GM21723 (cell line): ENCODE data around the gene ELOVL2.
A peak's percentile ranks its signal among the peaks of the same experiment; 100 is the strongest.
"Not testable (repeated sequence)": the region's sequence is repeated elsewhere in the genome, so short reads cannot be mapped to it uniquely, and the experiment has no call there.

ENCODE experiments used
- ATAC-seq: cut with Tn5 transposase; IDR thresholded peaks from one replicate; pipeline ENCODE4 v1.9.1; 2021; ENCODE audit warnings: mild to moderate bottlenecking, moderate library complexity; ENCODE audit not compliant: unreplicated experiment

Gene ELOVL2

GRCh38 chr6:10993896-10994295 lies 50.2 kb downstream of the ELOVL2 start:
- no peak for ATAC-seq

- no peak for ATAC-seq
Observed at GRCh38 chr6:10991115-10991514, 53.0 kb downstream of the ELOVL2 start.

GRCh38 chr6:10989587-10989986 lies 54.5 kb downstream of the ELOVL2 start:
- no peak for ATAC-seq

- not testable (repeated sequence) for ATAC-seq
Observed at GRCh38 chr6:10984959-10985358, 59.1 kb downstream of the ELOVL2 start.

- no peak for ATAC-seq
Observed at GRCh38 chr6:10981409-10981808, 62.7 kb downstream of the ELOVL2 start.

- no peak for ATAC-seq
Observed at GRCh38 chr6:10979603-10980002, 64.5 kb downstream of the ELOVL2 start.

GRCh38 chr6:10977231-10977968 lies 66.7 kb downstream of the ELOVL2 start:
- no peak for ATAC-seq

GRCh38 chr6:10976571-10976970 lies 67.5 kb downstream of the ELOVL2 start:
- ATAC-seq = no peak

GRCh38 chr6:10972196-10972595 lies 71.9 kb downstream of the ELOVL2 start:
- no peak for ATAC-seq

GRCh38 chr6:10970731-10971130 lies 73.4 kb downstream of the ELOVL2 start:
- no peak for ATAC-seq

GRCh38 chr6:10968776-10969175 lies 75.3 kb downstream of the ELOVL2 start:
- no peak for ATAC-seq

- ATAC-seq = peak; percentile 88
Observed at GRCh38 chr6:10964684-10965083, 79.4 kb downstream of the ELOVL2 start.

- no peak for ATAC-seq
Observed at GRCh38 chr6:10963113-10963512, 81.0 kb downstream of the ELOVL2 start.

GRCh38 chr6:10962673-10963072 lies 81.4 kb downstream of the ELOVL2 start:
- peak; percentile 47 for ATAC-seq

- ATAC-seq = no peak
Observed at GRCh38 chr6:10961837-10962236, 82.3 kb downstream of the ELOVL2 start.

GRCh38 chr6:10960171-10960570 lies 83.9 kb downstream of the ELOVL2 start:
- no peak for ATAC-seq

- ATAC-seq = no peak
Observed at GRCh38 chr6:10957414-10957886, 86.7 kb downstream of the ELOVL2 start.

GRCh38 chr6:10956776-10957175 lies 87.3 kb downstream of the ELOVL2 start:
- ATAC-seq = no peak

GRCh38 chr6:10954590-10955010 lies 89.5 kb downstream of the ELOVL2 start:
- ATAC-seq = peak; percentile 86

- peak; percentile 59 for ATAC-seq
Observed at GRCh38 chr6:10951675-10952282, 92.3 kb downstream of the ELOVL2 start.

GRCh38 chr6:10949579-10950490 lies 94.3 kb downstream of the ELOVL2 start:
- no peak for ATAC-seq
